Activated B cell treated with CpG ODN at 0.5 μM for 24 hours (primary cell): ENCODE measurements around the gene CSNK1G1. TPM values are rescaled to one million over a fixed set of nuclear protein-coding genes. Genes with fewer than 3 reads are reported as not detected.
A peak's percentile ranks its signal among the peaks of the same experiment; 100 is the strongest.

Experiments
- ATAC-seq: fragments of 200-7000 bp; cut with Tn5 transposase; one replicate; pipeline ENCODE4 v1.10.0; 2021; ENCODE audit warnings: low read depth, mild to moderate bottlenecking, moderate library complexity
- CTCF ChIA-PET: fragments of 350-600 bp; sonication (Branson Sonifier 250); formaldehyde crosslinking; loops from one replicate; lab custom pipeline; 2021; ENCODE audit warnings: antibody characterized with exemption; lab: Charles Lee
- POLR2A ChIA-PET: fragments of 350-600 bp; sonication (Branson Sonifier 250); formaldehyde crosslinking; loops from one replicate; lab custom pipeline; 2021; ENCODE audit warnings: antibody characterized with exemption; lab: Charles Lee
- DNase-seq: peaks from one replicate; pipeline ENCODE4 v3.0.0; 2022
- H3K27ac Mint-ChIP-seq: one replicate; pipeline ENCODE4 v1.8.0; 2020; ENCODE audit warnings: mixed read lengths
- H3K27me3 Mint-ChIP-seq: one replicate; pipeline ENCODE4 v1.8.0; 2021; ENCODE audit warnings: mixed read lengths
- H3K36me3 Mint-ChIP-seq: one replicate; pipeline ENCODE4 v1.8.0; 2021; ENCODE audit warnings: low read depth, mixed read lengths
- H3K4me1 Mint-ChIP-seq: one replicate; pipeline ENCODE4 v1.8.0; 2021; ENCODE audit warnings: mixed read lengths
- H3K4me3 Mint-ChIP-seq: one replicate; pipeline ENCODE4 v1.8.0; 2020; ENCODE audit warnings: mild to moderate bottlenecking, mixed read lengths
- H3K9me3 Mint-ChIP-seq: one replicate; pipeline ENCODE4 v1.8.0; 2020; ENCODE audit warnings: mixed read lengths
- intact Hi-C: fragments of 100-400 bp; cut with micrococcal nuclease; formaldehyde crosslinking; loops from one replicate; pipeline ENCODE4 v1.15.1; 2024
- total RNA-seq: library from RNA; stranded (reverse); gene quantifications from 2 replicates; pipeline ENCODE4 v1.2.3, GENCODE V29; 2022
- TF ChIP-seq, protein P1 (sequence below): fragments of 200-600 bp; IDR thresholded peaks from one replicate; pipeline ENCODE4 v1.8.0; 2022; ENCODE audit warnings: antibody characterized with exemption, mild to moderate bottlenecking

CSNK1G1 gene
- total RNA-seq, 1 donor from 2014 or later = 26.6 TPM

DNA sequence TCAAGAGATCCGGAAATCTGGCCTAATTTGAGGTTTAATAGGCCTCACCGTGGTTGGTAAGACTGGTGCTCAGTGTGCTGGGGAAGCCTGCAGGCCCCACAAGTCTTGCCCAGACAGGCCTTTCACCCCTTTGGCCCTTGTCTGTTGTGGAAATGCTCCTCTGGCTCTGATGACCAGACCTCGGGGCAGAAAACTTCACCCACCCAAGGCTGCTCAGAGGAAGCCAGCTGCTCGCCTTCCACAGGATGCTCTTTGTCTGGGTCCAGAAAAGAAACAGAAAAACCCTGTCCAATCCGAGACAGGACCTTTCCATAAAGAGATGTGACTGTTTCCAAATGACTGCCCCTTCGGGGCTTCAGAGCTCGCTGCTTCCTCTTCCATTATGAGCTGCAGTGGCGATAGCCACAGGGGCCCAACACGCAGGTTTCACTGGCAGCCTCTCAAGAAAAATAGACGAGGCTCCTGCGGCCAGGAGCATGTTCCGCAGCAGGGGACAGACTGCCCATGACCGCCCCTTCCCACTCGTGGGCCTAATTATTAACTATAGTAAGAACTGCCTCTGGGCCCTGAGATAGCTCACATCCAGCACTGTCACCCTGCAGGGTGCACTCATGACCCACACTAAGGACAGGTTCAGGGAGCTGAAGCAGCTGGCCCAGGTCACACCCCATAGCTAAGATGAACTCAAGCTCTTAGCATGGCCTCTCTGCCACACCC lies 211.2 kb downstream of the CSNK1G1 start:
- Mint-ChIP-seq H3K4me1 (peaks cover 32% of the 10 kb centered on the region), H3K27ac (peak overlapping the region; percentile 92), H3K9me3 (no peaks in the 10 kb centered on the region), H3K4me3 (peak overlapping the region; percentile 33), H3K36me3 (peaks cover 46% of the 10 kb centered on the region), H3K27me3 (no peaks in the 10 kb centered on the region)
- intact Hi-C loops = loop anchor here (1.0 to 2.0 kb wide), 2 partner anchors 9 to 256 kb away; no protein-coding TSS in a partner anchor
- POLR2A ChIA-PET = interaction anchor here (0.5 to 4.3 kb wide), 9 partner anchors 9 to 435 kb away, joined by 3 to 40 read pairs (median 5); partner anchors contain the start of genes CIAO2A, PPIB and SNX1
- CTCF ChIA-PET = interaction anchor here (1.0 to 2.4 kb wide), 3 partner anchors 9 to 75 kb away, joined by 3 to 20 read pairs (median 4); no protein-coding TSS in a partner anchor
- TF ChIP-seq, protein P1, sequence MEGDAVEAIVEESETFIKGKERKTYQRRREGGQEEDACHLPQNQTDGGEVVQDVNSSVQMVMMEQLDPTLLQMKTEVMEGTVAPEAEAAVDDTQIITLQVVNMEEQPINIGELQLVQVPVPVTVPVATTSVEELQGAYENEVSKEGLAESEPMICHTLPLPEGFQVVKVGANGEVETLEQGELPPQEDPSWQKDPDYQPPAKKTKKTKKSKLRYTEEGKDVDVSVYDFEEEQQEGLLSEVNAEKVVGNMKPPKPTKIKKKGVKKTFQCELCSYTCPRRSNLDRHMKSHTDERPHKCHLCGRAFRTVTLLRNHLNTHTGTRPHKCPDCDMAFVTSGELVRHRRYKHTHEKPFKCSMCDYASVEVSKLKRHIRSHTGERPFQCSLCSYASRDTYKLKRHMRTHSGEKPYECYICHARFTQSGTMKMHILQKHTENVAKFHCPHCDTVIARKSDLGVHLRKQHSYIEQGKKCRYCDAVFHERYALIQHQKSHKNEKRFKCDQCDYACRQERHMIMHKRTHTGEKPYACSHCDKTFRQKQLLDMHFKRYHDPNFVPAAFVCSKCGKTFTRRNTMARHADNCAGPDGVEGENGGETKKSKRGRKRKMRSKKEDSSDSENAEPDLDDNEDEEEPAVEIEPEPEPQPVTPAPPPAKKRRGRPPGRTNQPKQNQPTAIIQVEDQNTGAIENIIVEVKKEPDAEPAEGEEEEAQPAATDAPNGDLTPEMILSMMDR = no peak
- DNase-seq = no peak
- peak; percentile 87 for ATAC-seq

- H3K4me3 Mint-ChIP-seq = no peak overlapping the region
- H3K27me3 Mint-ChIP-seq = no peaks in the 10 kb centered on the region
- H3K36me3 Mint-ChIP-seq = peaks cover 47% of the 10 kb centered on the region
- POLR2A ChIA-PET = interaction anchor here (1.3 to 4.3 kb wide), 5 partner anchors 9 to 51 kb away, joined by 5 to 40 read pairs (median 10); partner anchors contain the start of genes CIAO2A, PPIB and SNX1
- intact Hi-C loops = loop anchor here (1.0 to 2.0 kb wide), 2 partner anchors 9 to 255 kb away; no protein-coding TSS in a partner anchor
- ATAC-seq (peak; percentile 26), DNase-seq (no peak)
- CTCF ChIA-PET = interaction anchor here (1.7 to 2.4 kb wide), 2 partner anchors 9 to 11 kb away, joined by 4 to 20 read pairs; no protein-coding TSS in a partner anchor
- peaks cover 27% of the 10 kb centered on the region for H3K4me1 Mint-ChIP-seq
- H3K9me3 Mint-ChIP-seq = no peaks in the 10 kb centered on the region
- peak overlapping the region; percentile 92 for H3K27ac Mint-ChIP-seq
- TF ChIP-seq, protein P1 = no peak
These were observed 211.8 kb downstream of the CSNK1G1 start for GRCh38 chr15:64144192-64144564.

- Mint-ChIP-seq H3K4me1 (peaks cover 23% of the 10 kb centered on the region), H3K9me3 (no peaks in the 10 kb centered on the region), H3K27ac (peak overlapping the region; percentile 92), H3K4me3 (no peak overlapping the region), H3K36me3 (peaks cover 55% of the 10 kb centered on the region), H3K27me3 (no peaks in the 10 kb centered on the region)
- ATAC-seq (no peak), DNase-seq (no peak)
- CTCF ChIA-PET = interaction anchor here (1.7 to 2.4 kb wide), 2 partner anchors 10 to 12 kb away, joined by 4 to 20 read pairs; no protein-coding TSS in a partner anchor
- POLR2A ChIA-PET = interaction anchor here (2.0 to 4.3 kb wide), 2 partner anchors 10 to 20 kb away, joined by 16 to 40 read pairs; partner anchors contain the start of gene PPIB
- TF ChIP-seq, protein P1 = no peak
- intact Hi-C loops = no loop called here
These were observed 212.7 kb downstream of the CSNK1G1 start for GRCh38 chr15:64143276-64143675.

GRCh38 chr15:64141798-64142512 lies 214.0 kb downstream of the CSNK1G1 start:
- Mint-ChIP-seq H3K27me3 (no peaks in the 10 kb centered on the region), H3K4me3 (no peak overlapping the region), H3K9me3 (no peaks in the 10 kb centered on the region), H3K27ac (peak overlapping the region; percentile 27), H3K4me1 (peaks cover 33% of the 10 kb centered on the region), H3K36me3 (peaks cover 66% of the 10 kb centered on the region)
- TF ChIP-seq, protein P1 = no peak
- intact Hi-C loops = no loop called here
- ATAC-seq (no peak), DNase-seq (no peak)
- ChIA-PET POLR2A (interaction anchor here (4.3 kb wide), 1 partner anchor 12 kb away, joined by 40 read pairs; no protein-coding TSS in a partner anchor), CTCF (interaction anchor here (0.9 kb wide), 1 partner anchor 11 kb away, joined by 3 read pairs; no protein-coding TSS in a partner anchor)
